ENCODE measurements around the gene ANKRD6.

ANKRD6 gene

DNA sequence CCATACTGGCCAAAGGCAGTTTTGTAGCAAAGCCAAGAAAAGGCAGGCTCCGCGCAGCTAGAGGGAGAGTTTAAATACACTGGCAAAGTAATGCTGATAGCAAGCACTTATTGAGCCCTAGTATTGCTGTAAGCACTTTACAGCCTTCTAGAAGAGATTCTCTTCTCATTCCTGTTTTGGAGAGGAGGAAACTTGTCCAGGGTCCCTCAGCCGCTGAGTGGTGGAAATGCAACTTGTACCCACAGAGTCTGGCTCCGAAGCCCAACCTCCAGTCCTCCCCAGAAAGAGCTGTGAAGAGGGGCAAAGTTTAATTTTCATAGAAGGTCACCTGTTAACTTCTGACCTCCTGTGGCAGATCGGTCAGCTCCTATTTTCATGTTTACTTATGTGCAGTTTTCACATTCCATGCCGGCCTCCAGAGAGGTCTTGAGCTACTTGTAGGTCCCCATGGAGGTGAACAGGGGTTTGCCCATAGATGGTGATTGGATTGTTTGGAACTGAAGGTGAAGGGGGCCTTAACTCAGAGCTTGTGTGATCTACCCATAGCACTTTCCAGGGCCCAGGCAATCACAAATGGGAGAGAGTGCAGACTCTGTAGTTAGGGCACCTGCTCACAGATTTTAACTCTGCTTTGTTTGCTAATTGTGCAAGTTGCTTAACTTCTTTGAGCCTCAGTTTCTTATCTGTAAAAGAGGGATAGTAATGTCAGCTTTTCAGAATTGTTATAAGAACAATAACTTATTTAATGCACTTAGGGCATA is 134.9 kb downstream of the ANKRD6 start:
- no peak for DNase-seq

DNA sequence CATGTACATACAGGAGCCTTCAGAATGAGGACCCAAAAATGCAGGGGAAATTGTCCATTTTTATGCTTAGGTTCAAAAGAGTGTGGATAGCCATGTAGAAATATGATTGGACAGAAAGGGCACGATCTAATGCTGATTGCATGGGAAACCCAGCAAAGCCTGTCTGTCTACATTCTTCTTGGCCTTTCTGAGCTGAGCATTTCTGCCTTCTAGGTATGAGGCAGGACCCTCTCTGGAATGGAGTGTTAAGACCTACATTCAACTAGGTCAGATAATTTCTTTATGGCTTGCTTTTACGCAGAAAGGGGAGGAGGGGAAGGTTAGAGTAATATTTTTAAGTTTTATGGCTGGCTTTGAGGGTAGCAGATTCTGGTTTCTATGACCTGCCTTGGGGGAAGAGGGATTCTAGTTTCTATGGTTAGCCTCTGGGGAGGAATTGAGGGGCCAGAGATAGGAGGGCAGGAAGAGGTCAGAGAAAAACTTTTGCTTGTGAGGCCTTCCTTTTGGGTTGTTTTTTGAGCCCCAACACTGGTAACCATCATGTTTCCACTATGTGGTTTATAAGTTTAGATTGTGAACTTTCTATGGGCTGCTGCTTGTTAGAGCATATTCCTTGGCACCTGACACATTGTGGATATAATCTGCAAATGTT is 142.1 kb downstream of the ANKRD6 start:
- no peak for DNase-seq

DNA sequence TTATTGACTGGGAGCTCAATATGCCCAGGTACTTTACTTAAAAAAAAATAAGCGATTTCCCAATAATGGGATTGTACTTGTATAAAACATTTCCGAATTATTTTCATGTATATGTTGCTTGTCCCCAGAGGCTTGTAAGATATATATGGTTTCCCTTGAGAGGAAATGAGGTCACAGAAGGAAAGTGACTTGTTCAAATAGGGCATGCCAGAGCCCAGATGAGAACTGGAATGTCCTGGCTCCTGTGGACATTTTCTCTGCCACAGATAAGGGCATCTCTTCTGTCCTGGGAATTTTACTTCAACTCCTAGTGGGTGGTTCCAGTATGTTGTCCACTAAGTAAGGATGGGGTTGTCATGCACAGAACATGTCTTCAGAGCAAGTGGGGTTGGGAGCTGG is 142.6 kb downstream of the ANKRD6 start:
- no peak for DNase-seq

DNA sequence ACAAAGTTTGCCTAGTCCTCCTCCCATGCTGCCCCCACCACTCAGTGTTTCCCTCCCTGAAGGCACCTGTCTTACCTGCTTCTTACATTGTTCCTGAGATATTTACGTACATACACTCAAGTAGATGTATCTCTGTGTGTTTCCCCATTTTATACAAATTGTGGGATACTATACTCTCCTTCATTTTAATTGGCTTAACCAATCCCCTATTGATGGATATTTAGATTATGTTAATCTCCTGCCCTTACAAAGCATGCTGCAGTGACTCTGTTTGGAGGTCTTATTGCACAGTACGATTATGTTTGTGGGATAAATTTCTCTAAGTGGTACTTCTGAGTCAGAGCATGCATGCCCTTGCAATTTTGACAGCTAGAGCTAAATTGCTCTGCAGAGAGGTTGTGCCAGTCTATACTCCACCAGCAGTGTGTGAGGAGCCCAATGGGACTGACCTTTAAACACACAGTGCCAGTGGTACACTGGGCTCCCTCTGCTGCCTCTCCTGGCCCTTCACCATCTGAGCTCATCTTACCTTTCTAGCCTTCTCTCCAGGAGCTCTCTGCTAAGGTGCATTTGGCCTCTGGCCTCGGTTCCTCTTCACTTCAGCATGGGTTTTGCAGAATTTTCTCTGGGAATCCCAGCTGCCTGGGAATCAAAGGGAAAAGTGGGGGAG is 148.2 kb downstream of the ANKRD6 start:
- DNase-seq, result no peak

DNA sequence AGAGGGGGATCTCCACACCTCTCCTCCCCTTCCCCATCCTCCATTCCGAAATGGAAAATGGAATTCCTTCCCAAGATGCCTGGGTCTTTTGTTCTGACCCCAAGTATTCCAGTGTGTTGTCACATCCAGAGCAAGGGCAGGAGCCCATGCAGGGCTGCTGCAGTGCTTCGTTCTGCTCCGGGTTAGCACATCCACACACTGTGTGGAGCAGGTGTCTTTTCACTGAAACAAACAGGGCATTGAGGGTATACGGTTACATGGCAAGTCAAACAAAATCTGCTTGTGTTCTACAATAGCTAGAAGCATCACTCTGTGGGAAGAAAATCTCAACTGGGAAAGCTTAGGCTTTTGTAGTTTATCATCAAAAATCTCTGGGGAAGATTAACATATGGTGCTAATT is 148.7 kb downstream of the ANKRD6 start:
- DNase-seq, result no peak

DNA sequence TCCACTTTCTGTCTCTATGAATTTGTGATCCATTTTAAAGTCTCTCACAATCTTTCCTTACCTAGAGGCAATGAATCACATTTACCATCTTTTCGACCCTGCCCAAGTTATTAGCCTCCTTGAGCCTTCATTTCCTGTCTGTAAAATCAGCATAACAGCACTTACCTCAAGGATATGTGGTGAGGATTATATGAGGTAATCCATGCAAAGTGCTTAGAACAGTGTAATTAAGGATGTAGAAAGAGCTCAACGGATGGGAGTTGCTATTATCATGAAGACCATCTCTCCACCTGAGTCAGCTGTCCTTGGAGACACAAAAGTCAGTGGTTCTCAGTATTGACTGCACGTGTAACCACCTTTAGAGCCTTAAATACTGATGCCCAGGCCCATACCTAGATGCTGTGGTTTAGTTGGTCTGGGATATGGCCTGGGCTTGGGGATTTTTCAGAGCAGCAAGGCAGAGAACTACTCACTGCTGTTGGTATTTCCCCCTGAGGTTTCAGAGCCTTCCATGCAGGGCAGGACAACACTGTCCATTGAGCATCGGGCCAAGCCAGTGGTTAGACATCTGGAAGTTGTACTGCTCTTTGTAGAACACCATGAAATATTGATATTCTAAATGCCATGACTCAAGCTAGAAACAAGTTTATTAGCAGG is 149.8 kb downstream of the ANKRD6 start:
- no peak for DNase-seq

DNA sequence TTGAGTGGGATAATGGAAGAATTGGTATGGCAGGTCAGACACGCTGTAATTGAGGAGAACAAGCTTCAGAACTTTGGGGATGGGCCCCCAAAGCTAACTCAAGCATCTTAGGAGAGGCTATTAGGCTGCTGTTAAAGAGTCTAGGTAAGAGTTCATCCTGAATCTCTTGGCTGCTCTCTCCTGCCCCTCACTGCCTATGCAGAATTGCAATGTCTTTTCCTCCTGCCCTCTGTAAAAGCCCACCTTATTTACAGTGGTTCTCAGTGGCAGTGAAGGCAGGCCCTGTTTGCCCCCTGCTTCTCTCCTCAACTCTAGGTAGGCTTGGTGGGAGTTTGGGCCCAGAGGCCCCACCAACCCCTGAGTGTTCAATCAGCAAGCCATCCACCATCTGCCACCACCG is 150.6 kb downstream of the ANKRD6 start:
- DNase-seq, result no peak

DNA sequence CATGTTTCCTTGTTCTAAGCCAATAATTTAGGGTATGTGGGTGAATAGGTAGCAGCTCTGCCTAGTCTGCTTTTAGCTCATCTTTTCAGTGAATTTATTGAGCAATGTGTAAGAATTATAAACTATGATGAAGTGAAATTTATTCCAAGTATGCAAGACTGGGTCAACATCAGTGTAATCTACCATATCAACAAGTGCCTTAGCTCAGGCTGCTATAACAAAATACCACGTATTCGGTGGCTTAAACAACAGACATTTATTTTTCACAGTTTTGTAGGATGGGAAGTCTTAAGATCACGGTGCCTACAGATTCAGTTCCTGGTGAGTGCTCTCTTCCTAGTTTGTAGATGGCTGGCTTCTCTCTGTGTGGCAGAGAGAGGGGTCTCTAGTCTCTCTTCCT is 151.6 kb downstream of the ANKRD6 start:
- no peak for DNase-seq

DNA sequence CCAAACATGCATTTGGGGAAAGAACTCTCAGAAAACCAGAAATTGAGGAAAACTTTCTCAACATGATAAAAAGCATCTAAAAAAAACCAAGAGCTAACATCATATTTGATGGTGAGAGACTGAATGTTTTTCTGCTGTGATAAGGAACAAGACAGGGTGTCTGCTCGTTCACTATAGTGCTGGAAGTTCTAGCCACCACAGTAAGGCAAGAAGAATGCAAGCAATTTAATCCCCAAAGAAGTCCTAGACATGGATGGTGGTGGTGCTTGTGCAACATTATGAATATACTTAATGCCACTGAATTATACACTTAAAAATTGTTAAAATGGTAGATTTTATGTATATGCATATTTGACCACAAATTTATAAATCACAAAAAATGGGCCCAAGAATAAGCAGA is 152.2 kb downstream of the ANKRD6 start:
- DNase-seq, result peak; percentile 9

DNA sequence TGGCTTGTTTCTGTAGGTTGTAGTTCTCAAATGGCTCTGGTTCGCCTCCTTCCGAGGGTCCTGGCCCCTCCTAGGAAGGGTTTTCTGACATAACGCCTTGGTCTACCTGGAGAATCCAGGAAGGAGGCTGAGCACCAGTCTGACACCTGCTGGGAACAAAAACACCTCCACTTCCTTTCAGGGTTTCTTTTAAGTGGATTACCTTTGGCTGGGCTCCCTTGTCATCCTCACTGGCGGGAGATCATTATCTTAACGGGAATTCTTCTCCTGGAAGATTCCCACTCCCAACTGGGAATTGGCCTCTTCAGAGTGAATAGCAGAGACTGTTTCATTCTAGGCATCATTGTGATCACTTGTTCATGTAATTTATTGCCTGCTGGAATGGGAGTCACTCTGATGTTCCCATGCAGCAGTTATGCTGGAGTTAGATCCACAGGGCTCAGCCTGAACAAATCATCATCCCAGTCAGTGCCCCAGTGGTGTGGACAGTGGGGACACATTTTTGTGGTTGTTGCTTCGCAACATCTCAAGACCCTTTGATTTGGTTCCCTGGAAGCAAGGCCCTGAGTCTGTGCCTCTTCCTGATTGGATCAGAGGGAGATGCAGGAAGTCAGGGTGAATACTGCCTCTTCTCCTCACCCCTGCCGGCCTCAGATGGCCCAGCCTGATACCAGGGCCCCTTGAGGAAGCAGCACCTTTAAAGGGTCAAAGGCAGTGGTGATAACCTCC is 156.5 kb downstream of the ANKRD6 start:
- DNase-seq, result no peak

DNA sequence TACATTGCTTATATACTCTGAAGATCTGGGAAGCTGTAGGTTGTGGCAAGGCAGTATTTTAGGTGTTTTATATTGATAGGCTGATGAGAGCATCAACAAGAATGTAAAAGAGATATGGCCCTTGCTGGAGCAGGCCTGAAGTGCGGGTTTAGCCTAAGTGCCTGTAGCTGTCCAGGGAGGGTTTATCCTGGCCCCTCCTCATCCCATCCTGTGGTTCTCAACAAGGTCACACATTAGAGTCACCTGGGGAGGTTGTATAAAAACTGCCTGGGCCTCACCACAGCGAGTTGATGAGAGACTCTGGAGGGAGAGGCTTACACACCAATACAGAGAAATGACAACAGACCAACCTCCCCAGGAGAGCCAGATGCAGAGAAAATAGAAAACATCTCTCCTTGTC is 157.2 kb downstream of the ANKRD6 start:
- no peak for DNase-seq

DNA sequence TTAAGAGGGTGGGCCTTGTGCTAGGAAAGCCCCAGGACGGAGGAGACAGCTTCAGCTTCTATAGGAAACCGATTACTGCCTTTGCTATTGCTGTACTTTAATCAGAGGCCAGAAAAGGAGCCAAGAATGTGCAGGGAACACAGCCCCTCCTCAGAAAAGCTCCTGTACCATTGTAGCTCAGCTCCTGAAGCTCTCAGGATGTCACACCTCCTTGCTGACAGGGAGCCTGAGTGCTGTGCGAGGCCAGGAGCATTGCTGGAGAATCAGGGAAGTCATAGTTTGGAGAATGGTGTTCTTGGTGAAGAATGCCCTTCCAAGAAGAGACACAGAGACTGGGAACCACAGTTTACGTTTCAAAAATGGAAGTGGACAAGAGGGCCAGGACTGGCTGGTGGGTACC is 158.8 kb downstream of the ANKRD6 start:
- no peak for DNase-seq

DNA sequence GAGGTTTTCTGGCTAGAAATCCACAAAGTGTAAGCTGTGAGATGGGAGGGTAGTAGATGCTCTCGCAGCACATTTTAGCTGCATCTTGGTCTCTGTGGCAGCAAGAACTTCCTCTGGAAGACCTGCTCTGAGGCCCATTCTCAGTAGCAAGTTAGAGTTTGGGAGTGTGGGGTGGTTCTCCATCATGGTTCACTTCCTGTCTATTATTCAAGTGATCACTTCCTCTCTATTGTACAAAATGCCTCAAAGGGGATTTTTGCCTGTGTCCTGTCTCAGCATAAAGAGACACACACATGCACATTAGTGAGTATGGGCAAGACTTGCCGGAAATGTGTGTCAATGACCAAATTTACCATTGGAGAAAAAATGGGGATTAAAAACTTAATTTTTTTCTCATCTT is 163.1 kb downstream of the ANKRD6 start:
- DNase-seq, result no peak

DNA sequence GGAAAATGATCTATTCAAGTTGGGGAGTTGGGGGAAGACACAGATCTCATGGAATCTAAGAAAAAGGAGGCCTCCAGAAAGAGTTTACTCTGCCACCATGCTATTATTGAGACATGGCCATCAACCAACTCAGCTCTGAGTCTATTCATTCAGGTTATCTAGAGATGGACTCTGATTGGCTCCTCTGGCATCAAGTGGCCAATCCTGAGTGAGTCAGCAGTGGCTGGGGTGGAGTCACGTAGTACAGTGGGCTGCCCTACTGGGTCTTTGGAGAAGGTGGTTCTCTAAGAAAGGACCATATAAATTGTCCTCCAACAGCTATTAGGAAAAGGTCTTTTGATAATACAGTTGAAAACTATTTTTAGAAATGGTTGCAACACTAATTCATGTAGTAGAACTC is 163.5 kb downstream of the ANKRD6 start:
- no peak for DNase-seq

DNA sequence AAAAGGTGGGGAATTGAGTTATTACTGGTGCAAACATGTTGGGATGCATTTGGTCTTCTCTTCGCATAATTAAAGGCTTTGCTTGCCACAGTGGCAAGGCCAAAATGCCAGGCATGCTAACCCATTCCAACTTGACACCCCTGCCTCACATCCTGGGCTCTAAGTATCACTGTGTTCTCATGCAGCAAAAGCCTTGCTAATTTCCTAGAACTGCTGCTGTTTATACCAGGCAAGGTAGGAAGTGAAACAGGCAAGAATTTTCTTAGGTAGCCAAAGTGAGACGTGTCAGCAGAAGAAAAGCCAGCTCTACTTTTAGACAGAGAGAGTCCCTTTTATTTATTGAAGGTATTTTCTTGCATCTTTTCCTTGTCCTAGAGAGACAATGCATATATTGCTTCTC is 164.4 kb downstream of the ANKRD6 start:
- DNase-seq, result no peak

DNA sequence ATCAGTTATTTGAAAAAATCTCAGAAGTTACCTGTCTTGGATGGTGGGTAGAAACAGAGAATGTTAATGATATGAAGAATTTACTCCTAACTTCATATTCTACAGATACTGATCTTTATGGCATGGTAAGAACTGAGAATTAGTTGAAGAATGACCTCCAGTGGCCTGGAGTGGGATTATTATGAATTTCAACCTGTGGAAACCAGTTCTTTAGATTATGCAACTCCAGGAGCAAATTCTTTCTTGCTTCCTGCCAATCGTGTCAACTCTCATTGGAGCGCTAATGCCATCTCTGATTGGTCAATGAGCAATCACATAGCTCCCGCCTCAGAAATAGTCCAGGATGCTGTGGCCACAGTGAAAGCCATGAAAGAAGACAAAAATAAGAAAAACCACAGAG is 165.0 kb downstream of the ANKRD6 start:
- DNase-seq, result peak; percentile 20

DNA sequence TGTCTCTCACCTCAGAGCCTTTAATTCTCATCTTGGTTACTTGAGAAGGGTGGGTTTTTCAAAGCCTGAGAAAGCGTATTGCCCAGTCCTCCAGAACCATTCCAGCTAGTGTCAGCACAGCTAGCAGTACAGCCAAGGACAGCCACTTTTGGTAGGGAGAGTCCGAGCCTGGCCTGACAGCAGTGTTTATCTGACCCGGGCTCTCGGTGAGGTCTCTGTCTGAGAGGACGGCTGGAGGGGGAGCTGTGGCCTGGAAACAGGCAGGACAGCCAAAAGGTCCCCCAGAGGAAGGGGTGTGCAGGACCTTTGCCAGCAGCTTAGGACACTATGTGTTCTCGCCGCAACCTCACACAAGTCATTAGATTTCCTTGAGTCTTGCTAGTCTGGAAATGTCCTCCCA is 166.8 kb downstream of the ANKRD6 start:
- no peak for DNase-seq

DNA sequence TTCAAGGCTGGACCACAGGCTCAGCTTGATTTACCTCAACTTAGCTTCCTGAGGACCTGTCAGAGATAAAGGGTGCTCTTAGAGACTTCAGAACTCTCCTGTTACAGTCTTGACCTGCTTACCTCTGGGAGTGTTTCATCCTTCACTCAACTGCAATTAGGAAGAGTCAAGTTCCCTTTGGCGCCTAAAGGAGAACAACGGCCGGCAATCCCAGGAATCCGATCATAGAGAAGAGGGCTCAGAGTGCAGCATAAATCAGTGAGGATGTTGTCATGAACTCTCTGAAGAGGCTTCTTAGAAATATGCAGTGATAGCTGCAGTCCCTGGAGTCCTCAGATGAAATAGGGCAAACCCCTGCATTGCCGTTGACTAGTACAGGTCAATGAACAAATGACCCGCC is 169.2 kb downstream of the ANKRD6 start:
- DNase-seq, result no peak

DNA sequence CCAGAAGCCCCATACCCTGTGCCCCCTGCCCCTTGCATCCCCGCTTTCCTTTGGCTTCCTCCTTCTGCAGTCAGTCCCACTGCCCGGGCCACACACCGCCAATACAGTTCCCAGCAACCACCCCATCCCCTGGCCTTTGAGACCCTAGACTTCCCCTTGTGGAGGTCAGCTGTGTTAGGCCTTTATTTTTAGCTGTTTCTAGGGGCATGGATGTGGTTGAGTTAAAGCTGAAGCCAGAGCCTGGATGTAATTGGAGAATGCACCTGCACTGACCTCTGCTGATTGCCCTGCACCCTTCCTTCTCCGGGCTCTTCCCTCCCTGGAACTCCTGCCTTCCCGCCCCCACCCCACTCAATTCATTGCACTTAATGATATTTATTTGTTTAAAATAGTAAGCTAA is 171.7 kb downstream of the ANKRD6 start:
- no peak for DNase-seq

DNA sequence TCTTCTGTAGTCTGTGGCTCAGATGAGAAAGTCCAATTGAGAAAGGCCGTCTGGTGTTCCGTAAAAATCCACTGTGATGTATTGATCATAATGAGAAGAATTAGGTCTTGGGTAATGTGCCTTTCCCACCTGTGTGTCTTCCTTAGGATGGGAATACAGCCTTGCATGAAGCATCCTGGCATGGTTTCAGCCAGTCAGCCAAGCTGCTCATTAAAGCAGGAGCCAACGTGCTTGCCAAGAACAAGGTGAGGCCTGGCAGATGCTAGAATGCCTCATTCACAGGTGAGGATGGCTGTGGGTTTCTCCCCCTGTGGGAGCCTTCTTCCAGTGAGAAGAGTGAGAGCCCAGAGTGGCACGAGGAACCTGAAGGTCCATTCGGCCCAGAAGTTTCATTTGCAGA is 172.9 kb downstream of the ANKRD6 start:
- no peak for DNase-seq

DNA sequence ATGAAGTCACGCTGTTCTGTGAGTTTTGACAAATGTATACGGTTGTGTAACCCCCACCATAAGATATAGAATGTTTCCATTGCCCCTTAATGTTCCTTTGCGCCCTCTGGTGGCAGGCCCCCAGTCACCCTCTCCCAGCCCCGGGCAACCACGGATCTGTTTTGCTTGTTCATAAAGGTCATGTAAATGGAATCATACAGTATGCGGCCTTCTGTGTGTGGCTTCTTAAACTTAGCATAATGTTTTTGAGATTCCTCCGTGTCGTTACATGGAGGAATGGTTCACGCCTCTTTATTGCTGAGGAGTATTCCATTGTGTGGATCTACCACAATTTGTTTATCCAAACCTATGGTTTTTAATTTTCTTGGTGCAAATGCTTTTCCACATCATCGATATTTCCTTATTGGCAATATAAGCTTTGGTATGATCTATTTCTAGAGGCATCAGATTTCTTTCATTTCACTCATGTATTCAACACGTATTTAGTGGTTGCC is 177.2 kb downstream of the ANKRD6 start:
- peak; percentile 32 for DNase-seq

DNA sequence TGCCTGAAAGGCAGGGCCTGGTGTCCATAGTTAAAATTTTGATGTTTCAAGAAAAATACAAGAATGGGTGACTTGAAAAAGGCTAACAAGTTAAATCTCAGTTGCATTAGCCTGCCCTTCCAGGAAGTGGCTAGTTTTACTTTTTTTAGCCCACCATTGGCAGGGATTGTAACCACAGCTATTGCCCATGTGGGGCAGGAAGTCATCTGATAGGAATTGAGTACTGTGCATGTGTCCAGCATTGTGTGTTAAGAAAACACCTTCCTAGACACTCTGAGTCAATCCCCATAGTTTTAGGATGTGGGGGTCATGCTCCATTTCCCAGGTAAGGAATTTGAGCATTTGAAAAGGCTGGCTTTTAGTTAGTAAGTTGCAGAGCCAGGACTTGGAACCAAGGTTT is 178.7 kb downstream of the ANKRD6 start:
- DNase-seq, result peak; percentile 7

DNA sequence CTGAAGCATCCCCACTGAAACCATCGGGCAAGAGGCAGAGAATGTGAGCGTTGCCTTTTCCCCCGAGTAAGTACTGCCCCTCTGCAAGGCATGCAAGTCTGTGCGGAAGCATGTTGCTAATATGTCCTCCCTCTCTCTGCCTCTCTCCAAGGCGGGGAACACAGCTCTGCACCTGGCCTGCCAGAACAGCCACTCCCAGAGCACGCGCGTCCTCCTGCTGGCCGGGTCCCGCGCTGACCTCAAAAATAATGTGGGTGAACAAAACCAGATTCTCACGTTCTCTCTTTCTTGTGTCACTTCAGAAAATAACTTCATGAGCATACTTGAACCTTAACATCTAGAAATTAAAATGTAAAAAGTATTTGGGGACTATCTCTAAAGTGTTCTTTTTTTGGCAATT is 179.2 kb downstream of the ANKRD6 start:
- no peak for DNase-seq

Data from fibroblast of skin of right quadriceps (primary cell).